HCEC 1CT (cell line): ENCODE results near the gene BTBD18.
"Not testable (repeated sequence)": the region's sequence is repeated elsewhere in the genome, so short reads cannot be mapped to it uniquely, and the experiment has no call there.

Experiments used
- DNase-seq: peaks from one replicate; pipeline ENCODE4 v3.0.0-alpha.2; 2017

The BTBD18 gene

DNA sequence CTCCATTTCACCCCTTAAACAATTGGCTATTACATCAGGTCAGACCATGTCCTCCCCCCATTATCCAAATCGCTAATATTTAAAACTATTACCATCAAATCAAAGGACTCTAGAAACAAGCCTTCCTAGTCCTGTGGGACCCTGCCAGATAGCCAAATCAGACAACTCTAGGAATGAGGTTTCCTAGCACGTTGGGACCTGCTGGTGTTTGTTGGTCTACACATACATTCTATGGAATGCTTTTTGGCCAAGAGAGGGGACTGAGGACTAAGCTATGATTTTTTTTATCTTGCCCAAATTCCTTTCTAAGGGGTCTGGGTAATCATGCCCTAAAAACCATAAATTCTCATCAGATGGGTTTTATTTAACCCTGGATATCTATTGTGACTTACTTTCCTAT lies 24.4 kb downstream of the BTBD18 start:
- DNase-seq, result no peak

- DNase-seq, result not testable (repeated sequence)
These were observed 34.9 kb downstream of the BTBD18 start for GRCh38 chr11:57716726-57717125.

DNA sequence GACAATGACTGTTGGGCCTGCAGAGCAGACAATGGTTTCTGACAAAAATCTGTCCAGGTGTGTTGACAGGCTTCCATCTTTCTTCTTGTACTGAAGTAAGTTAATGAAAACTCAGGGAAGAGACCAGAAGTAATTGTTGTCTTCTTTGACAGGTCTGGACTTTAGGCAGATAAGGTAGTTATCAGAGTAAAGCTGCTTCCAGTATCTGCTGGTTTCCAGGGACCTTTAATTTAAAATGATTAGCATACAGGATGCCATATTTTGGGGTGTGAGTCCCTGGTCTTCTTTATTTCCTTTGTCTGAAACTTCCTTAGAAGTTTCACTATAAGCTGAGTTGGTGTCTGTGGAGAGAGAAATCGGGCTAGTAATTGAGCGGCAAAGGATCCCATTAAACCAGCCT lies 37.8 kb downstream of the BTBD18 start:
- no peak for DNase-seq

DNA sequence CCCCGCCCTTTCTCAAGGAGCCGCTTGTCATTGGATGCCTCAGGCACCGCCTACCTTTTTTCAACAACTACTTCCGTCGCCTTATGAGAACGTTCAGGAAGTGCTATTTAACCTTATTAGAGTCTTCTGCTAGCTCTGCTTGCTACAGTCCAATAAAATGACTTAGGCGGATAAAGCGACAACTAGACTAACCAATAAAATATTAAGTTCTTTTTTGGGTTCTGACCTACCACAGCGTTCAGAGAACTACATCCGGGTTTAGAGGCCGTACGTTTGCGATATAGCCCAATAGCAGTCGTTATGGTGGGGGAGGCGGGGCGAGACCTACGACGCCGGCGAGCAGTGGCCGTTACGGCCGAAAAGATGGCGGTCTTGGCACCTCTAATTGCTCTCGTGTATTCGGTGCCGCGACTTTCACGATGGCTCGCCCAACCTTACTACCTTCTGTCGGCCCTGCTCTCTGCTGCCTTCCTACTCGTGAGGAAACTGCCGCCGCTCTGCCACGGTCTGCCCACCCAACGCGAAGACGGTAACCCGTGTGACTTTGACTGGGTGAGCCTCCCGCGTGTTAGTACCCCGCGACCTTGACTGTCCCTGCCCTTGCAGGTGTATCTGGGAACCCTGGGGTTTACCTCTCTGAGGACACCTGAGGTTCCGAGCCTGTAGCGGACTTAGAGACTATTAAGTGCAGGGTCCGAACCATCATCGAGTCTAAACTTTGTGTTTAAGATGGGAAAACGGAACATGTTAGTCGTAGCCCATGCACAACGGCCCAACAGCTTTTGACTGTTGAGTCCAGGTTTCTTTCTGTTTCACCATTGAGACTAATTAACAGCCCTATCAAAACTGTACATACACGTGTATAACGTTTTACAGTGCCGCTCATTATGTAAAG lies 39.1 kb downstream of the BTBD18 start, which contains the start of gene TMX2:
TSS of gene TMX2 (plus strand) at position 338 of the 895 bp plus-strand sequence. CDS start at position 364, 26 bp downstream.
- peak; percentile 100 for DNase-seq

GRCh38 chr11:57711414-57712255 lies 40.0 kb downstream of the BTBD18 start, which contains the start of gene MED19:
Gene MED19, minus strand, starts transcription at chr11:57712215. Its CDS starts 36 bp downstream, at chr11:57712179.
- DNase-seq, result peak; percentile 57

DNA sequence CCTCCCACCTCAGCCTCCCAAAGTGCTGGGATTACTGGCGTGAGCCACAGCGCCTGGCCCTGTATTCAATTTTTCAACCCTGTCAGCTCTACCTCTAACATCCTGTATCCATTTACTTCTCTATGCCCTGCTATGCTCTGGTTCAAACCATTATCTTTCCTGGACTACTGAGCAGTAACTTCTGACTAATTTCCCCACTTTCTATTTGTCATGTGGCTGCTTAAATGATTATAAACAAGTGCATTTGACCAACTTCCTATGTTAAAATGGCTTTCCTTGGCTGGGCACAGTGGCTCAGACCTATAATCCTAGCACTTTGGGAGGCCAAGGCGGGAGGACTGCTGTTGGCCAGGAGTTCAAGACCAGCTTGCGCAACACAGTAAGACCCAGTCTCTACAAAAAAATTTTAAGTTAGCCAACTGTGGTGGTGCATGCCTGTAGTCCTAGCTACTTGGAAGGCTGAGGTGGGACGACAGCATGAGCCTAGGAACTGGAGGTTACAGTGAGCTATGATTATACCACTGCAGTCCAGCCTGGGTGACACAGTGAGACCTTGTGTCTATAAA lies 41.7 kb downstream of the BTBD18 start:
- no peak for DNase-seq

DNA sequence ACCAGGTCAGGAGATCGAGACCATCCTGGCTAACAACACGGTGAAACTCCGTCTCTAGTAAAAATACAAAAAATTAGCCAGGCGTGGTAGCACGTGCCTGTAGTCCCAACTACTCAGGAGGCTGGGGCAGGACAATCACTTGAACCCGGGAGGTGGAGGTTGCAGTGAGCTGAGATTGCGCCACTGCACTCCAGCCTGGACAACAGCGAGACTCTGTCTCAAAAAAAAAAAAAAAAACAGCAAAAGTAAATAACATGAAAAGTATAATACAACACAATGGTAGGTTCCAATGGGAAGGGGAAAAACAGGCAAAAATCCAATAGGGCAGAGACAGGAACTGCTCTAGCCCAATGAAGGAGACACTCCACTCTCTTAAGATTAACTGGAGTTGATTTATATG lies 46.2 kb downstream of the BTBD18 start:
- DNase-seq, result not testable (repeated sequence)

- no peak for DNase-seq
These were observed 46.7 kb downstream of the BTBD18 start for GRCh38 chr11:57704932-57705331.

DNA sequence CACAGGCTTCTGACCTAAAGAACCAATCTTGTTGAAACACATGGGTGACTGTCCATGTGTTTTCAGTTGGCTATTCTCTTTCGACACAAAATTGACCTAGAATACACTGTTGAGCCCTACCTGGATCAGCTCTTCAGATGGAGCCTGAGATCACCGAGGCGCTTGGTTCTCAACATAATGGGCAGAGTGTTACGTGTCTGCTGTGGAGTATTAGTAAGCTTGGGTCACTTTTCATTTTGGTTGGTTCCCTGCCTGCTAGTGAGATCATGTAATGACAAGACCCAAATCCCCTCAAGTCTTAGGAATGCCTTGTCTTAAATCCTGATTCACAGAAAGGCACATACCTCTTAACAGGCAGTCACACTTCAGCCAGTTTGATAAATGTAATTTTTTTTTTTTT lies 48.3 kb downstream of the BTBD18 start:
- DNase-seq, result no peak

GRCh38 chr11:57700425-57700824 lies 51.2 kb downstream of the BTBD18 start:
- DNase-seq, result no peak

DNA sequence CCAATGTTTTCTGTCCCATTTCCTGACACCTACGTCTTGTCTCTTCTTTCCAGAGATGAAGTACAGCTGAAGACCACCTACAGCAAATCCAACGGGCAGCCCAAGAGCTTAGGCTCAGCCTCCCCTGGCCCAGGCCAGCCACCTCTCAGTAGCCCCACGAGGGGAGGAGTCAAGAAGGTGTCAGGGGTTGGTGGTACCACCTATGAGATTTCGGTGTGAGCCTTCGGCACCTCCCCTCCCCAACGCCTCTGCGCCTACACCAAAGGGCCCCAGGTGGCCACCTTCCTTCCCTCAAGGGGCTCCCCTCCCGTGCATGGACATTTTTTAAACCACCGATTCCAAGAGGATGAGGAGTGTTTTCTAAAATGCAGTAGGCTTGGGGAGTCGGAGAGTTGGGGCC lies 51.8 kb downstream of the BTBD18 start:
- DNase-seq, result no peak

GRCh38 chr11:57698843-57699365 lies 52.7 kb downstream of the BTBD18 start:
- no peak for DNase-seq
